Measurements from ENCODE around the gene TMEM26. TPM values are rescaled to one million over a fixed set of nuclear protein-coding genes. Genes with fewer than 3 reads are reported as not detected.

TMEM26 gene
- total RNA-seq, 2 experiments from 2014 or later, result not detected

DNA sequence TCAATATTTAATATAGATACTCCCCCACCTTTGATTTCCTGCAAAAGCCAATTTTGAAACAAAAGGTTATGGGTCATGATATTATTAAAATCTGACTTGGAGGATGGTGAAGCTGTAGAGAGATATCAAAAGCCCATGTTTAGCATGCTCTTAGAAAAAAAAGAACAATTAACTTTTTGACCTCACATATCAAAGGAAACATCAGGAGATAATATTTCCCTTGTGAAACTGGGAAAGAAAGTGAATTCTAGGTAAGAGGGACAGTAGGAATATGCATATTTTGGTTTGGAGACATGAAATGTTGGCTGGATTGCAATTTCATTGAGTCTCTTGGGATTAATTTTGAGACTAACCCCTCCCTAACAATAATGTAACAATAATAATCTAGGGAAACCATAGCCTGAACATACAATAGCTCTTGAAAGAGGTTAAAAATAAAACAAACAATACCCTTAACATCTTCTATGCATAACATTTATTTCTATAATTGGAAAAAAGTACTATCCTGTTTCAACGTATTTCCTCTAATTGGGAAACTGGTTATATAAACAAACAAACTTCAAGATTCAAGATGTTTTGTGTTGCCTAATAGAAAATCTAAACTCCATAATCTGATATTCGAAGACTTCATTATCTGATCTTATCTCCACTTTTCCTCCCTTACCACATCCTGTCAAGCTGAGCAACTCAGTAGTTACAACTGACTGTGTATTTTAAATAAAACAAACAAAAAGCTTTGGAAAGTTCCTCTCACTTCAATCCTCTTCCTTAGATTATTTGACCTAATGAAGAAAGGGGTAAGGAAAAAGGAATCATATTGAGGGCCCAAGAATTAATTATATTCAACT lies 14.8 kb downstream of the TMEM26 start:
- Mint-ChIP-seq H3K4me3 (no peak overlapping the region), H3K27me3 (peaks cover 1% of the 10 kb centered on the region), H3K9me3 (no peaks in the 10 kb centered on the region), H3K36me3 (ENCODE audit: low read depth) (no peaks in the 10 kb centered on the region), H3K4me1 (ENCODE audit: low read depth) (peaks cover 10% of the 10 kb centered on the region), H3K27ac (no peak overlapping the region)
- TF ChIP-seq, protein P1, sequence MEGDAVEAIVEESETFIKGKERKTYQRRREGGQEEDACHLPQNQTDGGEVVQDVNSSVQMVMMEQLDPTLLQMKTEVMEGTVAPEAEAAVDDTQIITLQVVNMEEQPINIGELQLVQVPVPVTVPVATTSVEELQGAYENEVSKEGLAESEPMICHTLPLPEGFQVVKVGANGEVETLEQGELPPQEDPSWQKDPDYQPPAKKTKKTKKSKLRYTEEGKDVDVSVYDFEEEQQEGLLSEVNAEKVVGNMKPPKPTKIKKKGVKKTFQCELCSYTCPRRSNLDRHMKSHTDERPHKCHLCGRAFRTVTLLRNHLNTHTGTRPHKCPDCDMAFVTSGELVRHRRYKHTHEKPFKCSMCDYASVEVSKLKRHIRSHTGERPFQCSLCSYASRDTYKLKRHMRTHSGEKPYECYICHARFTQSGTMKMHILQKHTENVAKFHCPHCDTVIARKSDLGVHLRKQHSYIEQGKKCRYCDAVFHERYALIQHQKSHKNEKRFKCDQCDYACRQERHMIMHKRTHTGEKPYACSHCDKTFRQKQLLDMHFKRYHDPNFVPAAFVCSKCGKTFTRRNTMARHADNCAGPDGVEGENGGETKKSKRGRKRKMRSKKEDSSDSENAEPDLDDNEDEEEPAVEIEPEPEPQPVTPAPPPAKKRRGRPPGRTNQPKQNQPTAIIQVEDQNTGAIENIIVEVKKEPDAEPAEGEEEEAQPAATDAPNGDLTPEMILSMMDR (IDR thresholded peaks at IDR 0.05), result no peak
- POLR2A ChIA-PET, result no interaction called here
- no peak for DNase-seq
- intact Hi-C loops (cut with micrococcal nuclease), result no loop called here
- no peak for ATAC-seq
- CTCF ChIA-PET, result no interaction called here

DNA sequence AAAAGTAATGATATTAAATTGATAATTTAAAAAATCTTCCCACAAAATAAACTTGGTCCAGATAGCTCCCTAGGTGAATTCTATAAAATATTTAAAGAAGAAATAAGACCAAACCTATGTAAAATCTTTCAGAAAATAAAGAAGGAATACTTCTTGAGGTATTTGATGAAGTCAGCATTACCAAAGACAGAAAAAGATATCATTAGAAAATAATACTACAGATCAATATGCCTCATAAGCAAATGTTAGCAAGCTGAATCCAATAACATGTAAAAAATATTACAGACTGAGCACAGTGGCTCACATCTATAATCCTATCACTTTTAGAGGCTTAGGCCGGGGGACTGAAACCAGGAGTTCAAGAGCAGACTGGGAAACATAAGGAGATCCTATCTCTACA lies 30.0 kb downstream of the TMEM26 start:
- ATAC-seq, result no peak
- no peak for DNase-seq
- no peak overlapping the region for H3K27ac Mint-ChIP-seq
- H3K4me3 Mint-ChIP-seq, result no peak overlapping the region
- intact Hi-C loops (cut with micrococcal nuclease), result no loop called here
- POLR2A ChIA-PET, result no interaction called here
- TF ChIP-seq, protein P1 (IDR thresholded peaks at IDR 0.05), result no peak
- no peaks in the 10 kb centered on the region for H3K27me3 Mint-ChIP-seq
- CTCF ChIA-PET, result no interaction called here
- H3K36me3 Mint-ChIP-seq (ENCODE audit: low read depth), result no peaks in the 10 kb centered on the region
- H3K9me3 Mint-ChIP-seq, result peaks cover 11% of the 10 kb centered on the region
- no peaks in the 10 kb centered on the region for H3K4me1 Mint-ChIP-seq (ENCODE audit: low read depth)

DNA sequence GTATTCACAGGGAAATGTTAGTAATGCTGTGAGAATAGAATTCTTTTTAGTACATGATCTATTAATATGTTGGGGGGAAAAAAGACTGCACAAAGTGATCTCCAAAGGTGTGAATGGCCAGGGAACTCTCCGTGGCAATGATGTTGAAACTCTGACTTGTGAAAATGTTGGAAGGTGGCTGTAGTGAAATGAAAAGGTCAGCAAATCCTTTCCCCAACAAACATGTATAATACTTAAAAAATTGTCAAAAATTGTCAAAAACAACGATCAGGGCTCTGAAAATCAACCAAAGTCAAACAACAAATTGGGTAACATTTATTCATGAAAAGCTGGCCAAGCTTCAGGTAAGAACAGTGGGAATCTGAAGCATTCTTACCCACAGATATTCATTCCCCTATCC lies 35.5 kb downstream of the TMEM26 start:
- POLR2A ChIA-PET, result no interaction called here
- Mint-ChIP-seq H3K27me3 (peaks cover 1% of the 10 kb centered on the region), H3K4me3 (no peak overlapping the region), H3K9me3 (peaks cover 7% of the 10 kb centered on the region), H3K36me3 (ENCODE audit: low read depth) (no peaks in the 10 kb centered on the region), H3K4me1 (ENCODE audit: low read depth) (no peaks in the 10 kb centered on the region), H3K27ac (no peak overlapping the region)
- CTCF ChIA-PET, result no interaction called here
- intact Hi-C loops (cut with micrococcal nuclease), result no loop called here
- TF ChIP-seq, protein P1 (IDR thresholded peaks at IDR 0.05), result no peak
- no peak for DNase-seq
- no peak for ATAC-seq

GRCh38 chr10:61415824-61416223 lies 37.4 kb downstream of the TMEM26 start:
- H3K9me3 Mint-ChIP-seq, result peaks cover 7% of the 10 kb centered on the region
- H3K4me1 Mint-ChIP-seq (ENCODE audit: low read depth), result no peaks in the 10 kb centered on the region
- TF ChIP-seq, protein P1 (IDR thresholded peaks at IDR 0.05), result no peak
- H3K36me3 Mint-ChIP-seq (ENCODE audit: low read depth), result no peaks in the 10 kb centered on the region
- peaks cover 1% of the 10 kb centered on the region for H3K27me3 Mint-ChIP-seq
- ChIA-PET CTCF (no interaction called here), POLR2A (no interaction called here)
- no peak for DNase-seq
- no peak overlapping the region for H3K27ac Mint-ChIP-seq
- intact Hi-C loops (cut with micrococcal nuclease), result no loop called here
- ATAC-seq, result no peak
- H3K4me3 Mint-ChIP-seq, result no peak overlapping the region

DNA sequence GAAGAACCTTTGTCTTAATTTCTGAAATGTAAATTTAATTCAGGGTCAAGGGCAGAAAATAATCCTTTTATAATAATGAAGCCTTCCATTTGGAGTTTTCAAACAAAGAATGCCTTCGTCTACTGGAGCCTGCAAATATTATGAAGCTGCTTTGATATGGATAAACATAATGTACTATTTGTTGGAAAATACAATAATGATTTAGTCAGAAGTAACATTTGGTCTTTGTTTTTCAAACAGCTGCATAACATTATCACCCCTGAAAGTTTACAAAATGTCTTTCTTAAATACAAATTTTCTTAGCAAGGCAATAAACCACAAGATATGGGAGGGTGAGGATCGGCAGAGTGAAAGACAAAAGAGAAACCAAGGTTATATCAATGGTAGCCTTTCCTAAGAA lies 41.5 kb downstream of the TMEM26 start:
- intact Hi-C loops (cut with micrococcal nuclease), result no loop called here
- H3K36me3 Mint-ChIP-seq (ENCODE audit: low read depth), result no peaks in the 10 kb centered on the region
- H3K9me3 Mint-ChIP-seq, result no peaks in the 10 kb centered on the region
- TF ChIP-seq, protein P1 (IDR thresholded peaks at IDR 0.05), result no peak
- ATAC-seq, result no peak
- DNase-seq, result no peak
- H3K27ac Mint-ChIP-seq, result no peak overlapping the region
- no peak overlapping the region for H3K4me3 Mint-ChIP-seq
- CTCF ChIA-PET, result no interaction called here
- H3K27me3 Mint-ChIP-seq, result peaks cover 1% of the 10 kb centered on the region
- POLR2A ChIA-PET, result no interaction called here
- H3K4me1 Mint-ChIP-seq (ENCODE audit: low read depth), result no peaks in the 10 kb centered on the region

Data from activated CD8-positive, alpha-beta T cell treated with anti-CD3 and anti-CD28 coated beads for 36 hours (primary cell).